ENCODE results near the gene ARHGEF1. TPM values are rescaled to one million over a fixed set of nuclear protein-coding genes. Genes with fewer than 3 reads are reported as not detected.

The ARHGEF1 gene
- total RNA-seq, 5 donors from 2014 or later (not counting 1 experiment from before 2014, with no cell fraction given): 1,130 to 1,360 (median 1,288) TPM

GRCh38 chr19:41927497-41928192 lies 44.7 kb downstream of the ARHGEF1 start:
- peak; percentile 39 to 45 (median 42) for ATAC-seq (replicated peaks in 1 of 4)
- H3K9me3 Mint-ChIP-seq: no peaks in the 10 kb centered on the region
- ChIA-PET POLR2A (no interaction called here), CTCF (interaction anchor here in 1 of 2 donors (0.6 kb wide), 1 partner anchor 68 kb away, joined by 3 read pairs; the partner anchor contains the start of gene RPS19)
- no peaks in the 10 kb centered on the region for H3K36me3 ChIP-seq (ENCODE audit: control insufficient read depth in 2 of 2, extremely low read depth in 1 of 2, insufficient read depth in 1 of 2, low read length in 1 of 2)
- H3K9me3 ChIP-seq: no peaks in the 10 kb centered on the region
- 9% methylated on average over 17 of the region's 43 CpGs for WGBS (ENCODE audit: insufficient coverage)
- H3K4me3 ChIP-seq (ENCODE audit: control insufficient read depth in 1 of 2, extremely low read depth in 1 of 2, low read length in 1 of 2): peak overlapping the region; percentile 69 to 78
- peaks cover 29 to 37% (median 30%) of the 10 kb centered on the region in 3 donors for H3K4me1 Mint-ChIP-seq
- peaks cover 7 to 18% of the 10 kb centered on the region in 2 experiments for H3K27me3 ChIP-seq (replicated peaks in 1 of 2; ENCODE audit: control insufficient read depth in 2 of 2, extremely low read depth in 1 of 2, insufficient read depth in 2 of 2, low read length in 1 of 2)
- H3K4me3 Mint-ChIP-seq: peak overlapping the region in 2 of 3 donors; percentile 81 to 89
- H3K27ac Mint-ChIP-seq: no peak overlapping the region
- DNase-seq: peak in 6 of 35 experiments; percentile 39 to 61 (median 48)
- no peaks in the 10 kb centered on the region for H3K36me3 Mint-ChIP-seq
- no peak overlapping the region for H3K27ac ChIP-seq (ENCODE audit: low read length)
- H3K4me1 ChIP-seq (ENCODE audit: control insufficient read depth in 1 of 2, extremely low read depth in 1 of 2, insufficient read depth in 2 of 2, low read length in 2 of 2): peaks cover 17 to 36% of the 10 kb centered on the region in 2 experiments
- peaks cover 4% of the 10 kb centered on the region in 2 donors for H3K27me3 Mint-ChIP-seq

GRCh38 chr19:41928221-41928683 lies 45.3 kb downstream of the ARHGEF1 start, which contains the start of gene ERFL:
Gene ERFL, minus strand, starts transcription at chr19:41928449. Its CDS starts 15,530 bp downstream, at chr19:41912919.
- H3K36me3 Mint-ChIP-seq: no peaks in the 10 kb centered on the region
- ATAC-seq (replicated peaks in 1 of 4): peak; percentile 41 to 54 (median 46)
- POLR2A ChIA-PET: interaction anchor here in 1 of 2 donors (0.7 kb wide), 1 partner anchor 9 kb away, joined by 5 read pairs; no protein-coding TSS in a partner anchor
- peaks cover 28 to 37% (median 31%) of the 10 kb centered on the region in 3 donors for H3K4me1 Mint-ChIP-seq
- Histone ChIP-seq H3K4me1 (ENCODE audit: control insufficient read depth in 1 of 2, extremely low read depth in 1 of 2, insufficient read depth in 2 of 2, low read length in 2 of 2) (peaks cover 16 to 36% of the 10 kb centered on the region in 2 experiments), H3K36me3 (ENCODE audit: control insufficient read depth in 2 of 2, extremely low read depth in 1 of 2, insufficient read depth in 1 of 2, low read length in 1 of 2) (no peaks in the 10 kb centered on the region), H3K4me3 (ENCODE audit: control insufficient read depth in 1 of 2, extremely low read depth in 1 of 2, low read length in 1 of 2) (peak within 1 kb of the TSS; percentile 69 to 85), H3K27me3 (replicated peaks in 1 of 2; ENCODE audit: control insufficient read depth in 2 of 2, extremely low read depth in 1 of 2, insufficient read depth in 2 of 2, low read length in 1 of 2) (peaks cover 7 to 18% of the 10 kb centered on the region in 2 experiments), H3K27ac (ENCODE audit: low read length) (peak within 1 kb of the TSS; percentile 21), H3K9me3 (no peaks in the 10 kb centered on the region)
- H3K9me3 Mint-ChIP-seq: no peaks in the 10 kb centered on the region
- CTCF ChIA-PET: interaction anchor here in 1 of 2 donors (0.6 kb wide), 1 partner anchor 16 kb away, joined by 4 read pairs; no protein-coding TSS in a partner anchor
- peaks cover 1 to 2% of the 10 kb centered on the region in 2 donors for H3K27me3 Mint-ChIP-seq
- 0% methylated on average over 8 of the region's 49 CpGs for WGBS (ENCODE audit: insufficient coverage)
- peak within 1 kb of the TSS in 2 of 3 donors; percentile 81 to 89 for H3K4me3 Mint-ChIP-seq
- peak in 1 of 35 experiments; percentile 51 for DNase-seq
- H3K27ac Mint-ChIP-seq: peak within 1 kb of the TSS; percentile 79 to 84

GRCh38 chr19:41928754-41929535 lies 46.0 kb downstream of the ARHGEF1 start:
- ATAC-seq (replicated peaks in 1 of 4) (peak; percentile 64 to 74 (median 68)), DNase-seq (peak in 10 of 35 experiments; percentile 19 to 70 (median 39))
- H3K4me1 Mint-ChIP-seq: peaks cover 33 to 41% (median 36%) of the 10 kb centered on the region in 3 donors
- no peaks in the 10 kb centered on the region for H3K27me3 Mint-ChIP-seq
- Histone ChIP-seq H3K27ac (ENCODE audit: low read length) (peak overlapping the region; percentile 21), H3K4me3 (ENCODE audit: control insufficient read depth in 1 of 2, extremely low read depth in 1 of 2, low read length in 1 of 2) (peak overlapping the region; percentile 69 to 85), H3K4me1 (ENCODE audit: control insufficient read depth in 1 of 2, extremely low read depth in 1 of 2, insufficient read depth in 2 of 2, low read length in 2 of 2) (peaks cover 15 to 39% of the 10 kb centered on the region in 2 experiments), H3K9me3 (no peaks in the 10 kb centered on the region), H3K27me3 (replicated peaks in 1 of 2; ENCODE audit: control insufficient read depth in 2 of 2, extremely low read depth in 1 of 2, insufficient read depth in 2 of 2, low read length in 1 of 2) (peaks cover 7 to 18% of the 10 kb centered on the region in 2 experiments), H3K36me3 (ENCODE audit: control insufficient read depth in 2 of 2, extremely low read depth in 1 of 2, insufficient read depth in 1 of 2, low read length in 1 of 2) (no peaks in the 10 kb centered on the region)
- no peaks in the 10 kb centered on the region for H3K9me3 Mint-ChIP-seq
- H3K27ac Mint-ChIP-seq: peak overlapping the region; percentile 79 to 84
- POLR2A ChIA-PET: interaction anchor here in 1 of 2 donors (0.7 kb wide), 1 partner anchor 10 kb away, joined by 5 read pairs; no protein-coding TSS in a partner anchor
- CTCF ChIA-PET: interaction anchor here in 1 of 2 donors (0.6 to 0.9 kb wide), 2 partner anchors 17 to 69 kb away, joined by 3 to 4 read pairs; partner anchors contain the start of gene RPS19
- peak overlapping the region in 2 of 3 donors; percentile 81 to 89 for H3K4me3 Mint-ChIP-seq
- no peaks in the 10 kb centered on the region for H3K36me3 Mint-ChIP-seq
- 17% methylated on average over 24 of the region's 29 CpGs for WGBS (ENCODE audit: insufficient coverage)

GRCh38 chr19:41929536-41930071 lies 46.6 kb downstream of the ARHGEF1 start:
- H3K4me3 Mint-ChIP-seq: peak overlapping the region in 2 of 3 donors; percentile 81 to 89
- H3K9me3 Mint-ChIP-seq: no peaks in the 10 kb centered on the region
- CTCF ChIA-PET: interaction anchor here in 1 of 2 donors (0.9 kb wide), 1 partner anchor 70 kb away, joined by 3 read pairs; the partner anchor contains the start of gene RPS19
- Histone ChIP-seq H3K4me3 (ENCODE audit: control insufficient read depth in 1 of 2, extremely low read depth in 1 of 2, low read length in 1 of 2) (peak overlapping the region in 1 of 2 donors; percentile 69), H3K27ac (ENCODE audit: low read length) (no peak overlapping the region), H3K9me3 (no peaks in the 10 kb centered on the region), H3K36me3 (ENCODE audit: control insufficient read depth in 2 of 2, extremely low read depth in 1 of 2, insufficient read depth in 1 of 2, low read length in 1 of 2) (no peaks in the 10 kb centered on the region), H3K27me3 (replicated peaks in 1 of 2; ENCODE audit: control insufficient read depth in 2 of 2, extremely low read depth in 1 of 2, insufficient read depth in 2 of 2, low read length in 1 of 2) (peaks cover 7 to 17% of the 10 kb centered on the region in 2 experiments), H3K4me1 (ENCODE audit: control insufficient read depth in 1 of 2, extremely low read depth in 1 of 2, insufficient read depth in 2 of 2, low read length in 2 of 2) (peaks cover 20 to 45% of the 10 kb centered on the region in 2 experiments)
- DNase-seq (no peak), ATAC-seq (replicated peaks in 1 of 4) (no peak)
- no peaks in the 10 kb centered on the region for H3K36me3 Mint-ChIP-seq
- H3K27me3 Mint-ChIP-seq: no peaks in the 10 kb centered on the region
- peaks cover 38 to 47% (median 42%) of the 10 kb centered on the region in 3 donors for H3K4me1 Mint-ChIP-seq
- 45% methylated on average over 3 of the region's 14 CpGs for WGBS (ENCODE audit: insufficient coverage)
- H3K27ac Mint-ChIP-seq: peak overlapping the region; percentile 79 to 84
- POLR2A ChIA-PET: no interaction called here

- no peak for ATAC-seq (replicated peaks in 1 of 4)
- ChIA-PET POLR2A (interaction anchor here in 1 of 2 donors (0.6 kb wide), 1 partner anchor 55 kb away, joined by 3 read pairs; no protein-coding TSS in a partner anchor), CTCF (no interaction called here)
- Histone ChIP-seq H3K4me3 (ENCODE audit: control insufficient read depth in 1 of 2, extremely low read depth in 1 of 2, low read length in 1 of 2) (no peak overlapping the region), H3K27me3 (replicated peaks in 1 of 2; ENCODE audit: control insufficient read depth in 2 of 2, extremely low read depth in 1 of 2, insufficient read depth in 2 of 2, low read length in 1 of 2) (peaks cover 7 to 20% of the 10 kb centered on the region in 2 experiments), H3K9me3 (no peaks in the 10 kb centered on the region), H3K27ac (ENCODE audit: low read length) (no peak overlapping the region), H3K4me1 (ENCODE audit: control insufficient read depth in 1 of 2, extremely low read depth in 1 of 2, insufficient read depth in 2 of 2, low read length in 2 of 2) (peaks cover 24 to 53% of the 10 kb centered on the region in 2 experiments), H3K36me3 (ENCODE audit: control insufficient read depth in 2 of 2, extremely low read depth in 1 of 2, insufficient read depth in 1 of 2, low read length in 1 of 2) (no peaks in the 10 kb centered on the region)
- no peaks in the 10 kb centered on the region for H3K36me3 Mint-ChIP-seq
- peak overlapping the region; percentile 59 to 84 for H3K27ac Mint-ChIP-seq
- peaks cover 3 to 5% of the 10 kb centered on the region in 2 donors for H3K27me3 Mint-ChIP-seq
- peak overlapping the region in 2 of 3 donors; percentile 49 to 62 for H3K4me3 Mint-ChIP-seq
- H3K4me1 Mint-ChIP-seq: peaks cover 46 to 55% (median 50%) of the 10 kb centered on the region in 3 donors
- no peaks in the 10 kb centered on the region for H3K9me3 Mint-ChIP-seq
- DNase-seq: peak in 1 of 35 experiments; percentile 37
- WGBS (ENCODE audit: insufficient coverage): no CpG with 5 or more reads among the region's 7 CpGs
These were observed 47.3 kb downstream of the ARHGEF1 start for GRCh38 chr19:41930322-41930722.
